Epidermal melanocyte (primary cell): Measurements from ENCODE around the gene PER3.

Source experiments
- DNase-seq: peaks from one replicate; pipeline ENCODE4 v3.0.0; 2011; ENCODE audit warnings: low spot score; ENCODE audit not compliant: insufficient read length

PER3 gene

GRCh38 chr1:7831458-7831857 lies 47.4 kb downstream of the PER3 start:
- no peak for DNase-seq

- no peak for DNase-seq
Measured at GRCh38 chr1:7833035-7833434, 48.9 kb downstream of the PER3 start.

GRCh38 chr1:7838714-7839113 lies 54.6 kb downstream of the PER3 start:
- no peak for DNase-seq

GRCh38 chr1:7839526-7839925 lies 55.4 kb downstream of the PER3 start:
- DNase-seq, result no peak

GRCh38 chr1:7842517-7842916 lies 58.4 kb downstream of the PER3 start:
- DNase-seq, result no peak

- no peak for DNase-seq
Measured at GRCh38 chr1:7845761-7846160, 61.7 kb downstream of the PER3 start.

GRCh38 chr1:7846656-7847055 lies 62.6 kb downstream of the PER3 start:
- no peak for DNase-seq

GRCh38 chr1:7847599-7847998 lies 63.5 kb downstream of the PER3 start:
- DNase-seq, result no peak

- no peak for DNase-seq
Measured at GRCh38 chr1:7850786-7851185, 66.7 kb downstream of the PER3 start.

GRCh38 chr1:7852804-7853683 lies 69.0 kb downstream of the PER3 start, which contains the start of gene UTS2:
Gene UTS2, minus strand, starts transcription at chr1:7853065. Its CDS starts 62 bp downstream, at chr1:7853003.
- no peak for DNase-seq

GRCh38 chr1:7853684-7854026 lies 69.6 kb downstream of the PER3 start:
- no peak for DNase-seq

GRCh38 chr1:7856345-7856744 lies 72.3 kb downstream of the PER3 start:
- no peak for DNase-seq

GRCh38 chr1:7857000-7857399 lies 72.9 kb downstream of the PER3 start:
- no peak for DNase-seq

- DNase-seq, result no peak
Measured at GRCh38 chr1:7857985-7858384, 73.9 kb downstream of the PER3 start.

- no peak for DNase-seq
Measured at GRCh38 chr1:7859406-7859805, 75.3 kb downstream of the PER3 start.

- DNase-seq, result no peak
Measured at GRCh38 chr1:7860130-7860529, 76.0 kb downstream of the PER3 start.

GRCh38 chr1:7861452-7861851 lies 77.4 kb downstream of the PER3 start:
- DNase-seq, result no peak

GRCh38 chr1:7862211-7863060 lies 78.3 kb downstream of the PER3 start:
- DNase-seq, result no peak

- DNase-seq, result no peak
Measured at GRCh38 chr1:7863756-7864328, 79.8 kb downstream of the PER3 start.

- no peak for DNase-seq
Measured at GRCh38 chr1:7865978-7866377, 81.9 kb downstream of the PER3 start.

GRCh38 chr1:7868070-7868780 lies 84.1 kb downstream of the PER3 start:
- no peak for DNase-seq
